Body of pancreas (tissue), 4 donors: Measurements from ENCODE around the gene C5orf24.

Experiments used
- POLR2A ChIP-seq, 3 donors: fragments of 450-650 bp; IDR thresholded peaks; one replicate each; pipeline ENCODE4 v1.6.1; 2016; ENCODE audit warnings: antibody characterized with exemption in 3 of 3, mild to moderate bottlenecking in 2 of 3
- TF ChIP-seq, protein P1 (sequence below), 7 experiments: fragments of 450-650 bp in 4 of 7; fragments of 200-600 bp in 3 of 7; sonication (generic) in 3 of 7; IDR thresholded peaks; one replicate each; pipeline ENCODE4 v1.5.1; 2016 to 2019; ENCODE audit warnings: antibody characterized with exemption in 7 of 7

DNA sequence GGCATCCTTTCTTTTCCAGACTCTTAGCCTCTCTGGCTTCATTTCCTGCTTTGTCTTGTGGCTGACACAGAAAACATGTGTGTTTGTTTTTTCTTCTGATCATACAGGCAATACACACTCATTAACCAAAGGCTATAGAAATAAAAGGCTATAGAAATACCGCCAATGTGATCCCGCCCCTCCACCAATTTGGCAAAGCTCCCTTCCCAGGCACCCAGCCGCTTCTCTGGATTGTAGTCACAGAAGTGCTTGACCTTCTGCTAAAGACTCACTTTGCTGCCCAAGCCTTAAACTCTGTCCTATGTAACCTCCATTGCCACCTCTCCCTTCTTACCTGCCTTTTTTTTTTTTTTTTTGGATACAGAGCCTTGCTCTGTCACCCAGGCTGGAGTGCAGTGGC lies 33.7 kb downstream of the C5orf24 start:
- TF ChIP-seq, protein P1, sequence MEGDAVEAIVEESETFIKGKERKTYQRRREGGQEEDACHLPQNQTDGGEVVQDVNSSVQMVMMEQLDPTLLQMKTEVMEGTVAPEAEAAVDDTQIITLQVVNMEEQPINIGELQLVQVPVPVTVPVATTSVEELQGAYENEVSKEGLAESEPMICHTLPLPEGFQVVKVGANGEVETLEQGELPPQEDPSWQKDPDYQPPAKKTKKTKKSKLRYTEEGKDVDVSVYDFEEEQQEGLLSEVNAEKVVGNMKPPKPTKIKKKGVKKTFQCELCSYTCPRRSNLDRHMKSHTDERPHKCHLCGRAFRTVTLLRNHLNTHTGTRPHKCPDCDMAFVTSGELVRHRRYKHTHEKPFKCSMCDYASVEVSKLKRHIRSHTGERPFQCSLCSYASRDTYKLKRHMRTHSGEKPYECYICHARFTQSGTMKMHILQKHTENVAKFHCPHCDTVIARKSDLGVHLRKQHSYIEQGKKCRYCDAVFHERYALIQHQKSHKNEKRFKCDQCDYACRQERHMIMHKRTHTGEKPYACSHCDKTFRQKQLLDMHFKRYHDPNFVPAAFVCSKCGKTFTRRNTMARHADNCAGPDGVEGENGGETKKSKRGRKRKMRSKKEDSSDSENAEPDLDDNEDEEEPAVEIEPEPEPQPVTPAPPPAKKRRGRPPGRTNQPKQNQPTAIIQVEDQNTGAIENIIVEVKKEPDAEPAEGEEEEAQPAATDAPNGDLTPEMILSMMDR (IDR thresholded peaks at IDR 0.05) = no peak
- no peak for TF ChIP-seq POLR2A (IDR thresholded peaks at IDR 0.05)
